ENCODE data around the gene TBC1D2B.
"Not testable (repeated sequence)": the region's sequence is repeated elsewhere in the genome, so short reads cannot be mapped to it uniquely, and the experiment has no call there.

Gene TBC1D2B

DNA sequence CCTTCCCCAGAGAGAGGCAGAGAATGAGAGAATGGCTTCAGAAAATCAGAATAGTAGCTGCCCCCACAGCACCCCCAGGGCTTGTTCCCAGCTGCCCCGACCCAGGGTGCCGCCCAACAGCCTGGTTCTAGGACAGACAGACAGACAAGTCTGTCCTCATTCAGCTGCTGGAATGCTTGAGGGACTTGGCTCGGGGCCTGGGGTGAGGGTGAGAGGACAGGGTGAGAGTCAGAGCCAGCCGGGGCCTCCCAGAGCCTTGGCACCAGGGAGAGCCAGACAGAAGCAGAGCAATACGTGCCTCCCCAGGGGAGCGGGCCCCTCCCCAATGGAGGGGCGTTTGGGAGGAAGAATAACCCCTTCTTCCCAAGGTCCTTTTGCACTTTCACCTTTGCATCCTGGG is 105.6 kb downstream of the TBC1D2B start:
- not testable (repeated sequence) for DNase-seq

DNA sequence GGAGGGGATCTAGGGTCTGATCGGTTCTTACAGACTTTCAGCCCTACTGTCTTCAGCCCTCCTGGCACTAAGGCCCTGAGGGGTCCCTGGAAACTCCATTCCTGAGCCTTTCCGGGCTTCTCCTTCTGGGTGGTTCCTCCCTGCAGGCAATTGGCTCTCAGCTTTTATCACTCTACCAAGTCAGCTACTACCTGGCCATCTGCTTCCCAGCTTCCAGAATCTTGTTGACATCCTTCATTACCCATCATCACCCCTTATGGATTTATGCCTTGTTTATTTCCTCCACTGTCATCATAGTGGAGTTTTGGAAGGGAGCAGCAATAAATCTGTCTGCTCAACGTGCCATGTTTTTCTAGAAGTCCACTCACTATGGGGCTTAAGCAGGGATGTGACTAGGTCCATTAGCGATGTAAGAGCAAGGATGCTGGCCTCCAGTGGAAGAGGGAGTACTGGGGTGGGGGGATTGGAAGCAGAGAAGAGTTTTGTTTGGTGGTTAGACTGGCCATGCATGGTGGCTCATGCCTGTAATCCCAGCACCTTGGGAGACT is 106.6 kb downstream of the TBC1D2B start:
- DNase-seq = not testable (repeated sequence)

DNA sequence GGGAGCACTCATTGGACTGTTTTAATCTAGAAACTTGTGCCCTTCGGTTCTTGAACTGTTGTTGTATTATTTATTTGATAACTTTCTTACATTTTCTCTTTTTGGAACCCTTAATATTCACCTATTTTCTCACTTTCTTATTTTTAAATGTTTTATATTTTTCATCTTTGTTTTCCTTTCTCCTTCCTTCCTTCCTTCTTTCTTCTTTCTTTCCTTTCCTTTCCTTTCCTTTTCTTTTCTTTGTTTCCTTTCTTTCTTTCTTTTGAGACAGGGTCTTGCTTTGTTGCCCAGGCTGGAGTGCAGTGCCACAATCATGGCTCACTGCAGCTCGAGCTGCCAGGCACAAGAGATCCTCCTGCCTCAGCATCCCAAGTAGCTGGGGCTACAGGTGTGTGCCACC is 108.5 kb downstream of the TBC1D2B start:
- DNase-seq = no peak

DNA sequence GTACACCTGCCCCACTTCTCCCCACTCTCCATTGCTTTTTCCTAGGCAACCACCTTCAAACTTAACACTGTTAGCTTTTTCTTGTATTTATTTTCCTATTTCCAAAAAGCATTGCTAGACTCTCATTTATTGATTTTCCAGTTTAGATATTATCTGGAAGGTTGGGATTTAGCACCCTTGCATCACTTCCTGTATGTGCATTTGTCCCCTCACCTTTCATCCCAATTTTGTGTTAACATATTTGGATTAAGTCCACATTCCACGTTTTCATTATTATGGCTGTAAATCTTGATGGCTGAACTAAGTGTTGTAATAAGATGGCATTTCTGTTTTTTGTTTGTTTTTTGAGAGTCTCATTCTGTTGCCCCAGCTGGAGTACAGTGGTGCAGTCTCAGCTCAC is 109.7 kb downstream of the TBC1D2B start:
- no peak for DNase-seq

DNA sequence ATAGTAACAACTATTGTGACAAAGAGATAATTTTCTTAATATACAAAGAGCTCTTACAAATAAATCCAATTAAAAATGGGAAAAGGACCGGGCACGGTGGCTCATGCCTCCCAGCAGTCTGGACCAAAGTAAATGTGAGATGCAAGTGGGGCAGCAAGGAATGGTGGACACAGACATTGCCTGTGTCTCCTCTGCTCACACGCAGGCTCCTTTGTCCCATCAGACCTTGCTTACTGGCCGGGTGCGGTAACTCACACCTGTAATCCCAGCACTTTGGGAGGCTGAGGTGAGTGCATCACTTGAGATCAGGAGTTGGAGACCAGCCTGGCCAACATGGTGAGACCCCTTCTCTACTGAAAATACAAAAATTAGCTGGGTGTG is 110.3 kb downstream of the TBC1D2B start:
- not testable (repeated sequence) for DNase-seq

DNA sequence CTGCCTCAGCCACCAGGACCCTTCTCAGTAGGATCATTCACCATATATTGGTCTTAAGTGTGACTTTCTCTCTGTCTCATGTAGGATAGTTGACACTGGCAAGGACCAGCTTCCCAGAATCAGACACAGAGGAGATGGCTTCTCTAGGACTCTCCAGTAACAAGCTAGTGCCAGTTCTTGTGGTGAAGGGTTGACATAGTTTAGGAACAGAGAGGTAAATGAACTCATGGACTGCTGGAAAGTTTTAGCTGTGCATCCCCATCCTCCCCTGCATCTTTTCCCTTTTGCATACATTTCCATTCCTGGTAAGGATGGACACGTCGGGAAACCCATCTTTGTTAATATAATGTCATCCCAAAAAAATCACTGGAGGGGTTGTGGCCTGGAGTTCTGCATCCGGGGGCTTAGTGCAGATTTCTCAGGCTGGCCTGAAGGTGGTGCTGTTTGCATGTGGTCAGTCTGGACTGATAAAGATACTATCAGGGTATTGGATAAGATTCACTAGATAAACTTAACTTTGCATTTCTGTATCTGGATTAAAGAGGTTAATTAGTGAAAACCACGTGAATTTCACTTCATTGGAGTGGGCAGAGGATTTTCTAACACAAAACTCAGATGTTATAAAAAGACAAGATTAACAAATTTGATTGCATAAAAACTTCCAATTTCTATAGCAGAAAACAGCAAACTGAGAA is 110.8 kb downstream of the TBC1D2B start:
- peak; percentile 36 for DNase-seq

DNA sequence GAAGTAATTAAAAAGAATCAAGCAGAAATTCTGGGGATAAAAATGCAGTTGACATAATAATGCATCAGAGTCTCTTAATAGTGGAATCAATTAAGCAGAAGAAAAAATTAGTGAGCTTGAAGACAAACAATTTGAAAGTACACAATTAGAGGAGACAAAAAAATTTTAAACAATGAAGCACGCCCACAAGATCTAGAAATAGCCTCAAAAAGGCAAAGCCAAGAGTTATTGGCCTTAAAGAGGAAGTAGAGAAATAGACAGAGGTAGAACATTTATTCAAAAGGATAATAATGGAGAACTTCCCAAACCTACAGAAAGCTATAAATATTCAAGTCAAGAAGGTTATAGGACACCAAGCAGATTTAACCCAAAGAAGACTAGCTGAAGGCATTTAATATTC is 113.3 kb downstream of the TBC1D2B start:
- no peak for DNase-seq

DNA sequence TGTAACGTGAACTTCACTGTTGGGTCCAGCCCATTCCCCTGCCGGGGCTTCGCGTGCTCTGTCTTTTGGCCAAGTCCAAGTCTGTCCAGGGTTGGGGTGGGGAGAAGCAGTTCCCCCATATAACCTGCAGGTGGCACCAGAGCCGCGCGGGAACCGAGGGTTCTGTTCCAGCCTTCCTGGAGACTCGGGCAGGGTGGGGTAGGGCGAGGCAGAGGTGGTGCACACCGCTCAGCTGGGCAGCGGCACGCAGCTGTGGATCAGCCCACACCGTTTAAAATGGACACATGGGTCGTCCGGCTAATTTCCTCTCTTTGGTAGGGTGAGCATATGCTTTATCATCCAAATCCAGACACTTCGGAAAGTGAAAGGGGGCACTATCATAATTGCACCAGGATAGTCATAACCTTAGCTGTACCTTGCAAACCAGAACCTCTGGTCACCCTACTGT is 118.1 kb downstream of the TBC1D2B start:
- peak; percentile 54 for DNase-seq

DNA sequence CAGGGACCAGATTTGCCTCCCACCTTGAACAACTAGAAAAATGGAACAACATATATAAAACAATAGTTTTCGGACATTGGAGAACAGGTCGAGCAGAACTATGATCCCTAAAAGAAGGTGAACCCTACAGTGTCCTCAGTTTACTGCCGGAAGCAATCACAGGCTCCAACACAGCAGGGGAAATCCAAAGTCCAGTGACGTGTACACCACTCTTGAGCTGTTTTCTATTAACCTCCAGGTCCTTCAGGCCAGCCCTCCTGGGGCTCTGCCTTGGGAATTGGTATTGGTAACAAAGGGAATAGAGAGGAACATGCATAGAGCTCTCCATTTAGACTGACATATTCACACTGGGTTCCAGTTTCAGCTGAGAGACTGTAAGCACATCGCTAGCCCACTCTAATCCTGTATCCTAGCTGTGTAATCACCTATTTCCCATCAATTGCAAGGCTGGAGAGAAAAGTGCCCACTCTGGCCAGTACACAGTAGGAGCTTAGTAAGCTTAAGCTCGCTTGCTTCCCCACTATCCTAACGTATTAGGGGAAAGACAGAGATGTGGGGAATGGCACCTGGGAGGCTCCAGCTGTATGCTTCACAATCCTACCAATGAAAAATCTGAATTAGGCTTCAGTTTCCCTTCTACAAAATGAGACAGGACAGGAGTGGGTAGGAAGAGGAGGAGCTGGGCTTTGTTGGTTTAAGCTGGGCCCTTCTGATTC is 118.6 kb downstream of the TBC1D2B start:
- not testable (repeated sequence) for DNase-seq

DNA sequence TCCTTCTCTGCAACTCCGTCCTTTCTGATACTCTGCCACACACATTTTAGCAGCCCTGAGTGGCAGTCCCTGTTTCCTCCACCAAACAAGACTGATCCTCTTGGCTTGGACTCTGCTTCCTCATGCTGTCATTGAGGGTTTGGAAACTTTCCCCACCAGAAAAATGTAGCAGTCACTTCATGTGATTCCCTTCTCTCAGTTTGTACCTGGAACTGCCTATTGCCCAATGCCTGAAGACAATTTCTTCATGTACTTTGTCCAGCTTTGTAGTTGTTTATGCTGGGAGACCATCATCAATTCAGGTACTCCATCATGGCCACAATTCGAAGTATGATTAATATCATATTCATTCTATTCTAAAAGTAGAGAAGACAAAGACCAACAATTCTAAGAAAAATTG is 119.5 kb downstream of the TBC1D2B start:
- DNase-seq = not testable (repeated sequence)

DNA sequence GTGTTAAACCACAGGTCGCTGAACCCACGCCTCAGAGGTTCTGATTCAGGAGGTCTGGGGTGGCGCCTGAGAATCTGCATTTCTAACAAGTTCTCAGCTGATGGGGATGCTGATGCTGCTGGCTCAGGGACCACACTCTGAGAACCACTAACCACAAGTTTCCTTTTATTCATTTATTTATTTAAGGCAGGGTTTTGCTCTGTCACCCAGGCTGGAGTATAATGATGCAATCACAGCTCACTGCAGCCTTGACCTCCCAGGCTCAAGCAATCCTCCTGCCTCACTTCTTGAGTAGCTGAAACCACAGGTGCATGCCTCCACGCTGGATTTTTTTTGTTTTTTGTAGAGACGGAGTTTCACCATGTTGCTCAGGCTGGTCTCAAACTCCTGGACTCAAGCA is 123.6 kb downstream of the TBC1D2B start:
- DNase-seq = peak; percentile 43

DNA sequence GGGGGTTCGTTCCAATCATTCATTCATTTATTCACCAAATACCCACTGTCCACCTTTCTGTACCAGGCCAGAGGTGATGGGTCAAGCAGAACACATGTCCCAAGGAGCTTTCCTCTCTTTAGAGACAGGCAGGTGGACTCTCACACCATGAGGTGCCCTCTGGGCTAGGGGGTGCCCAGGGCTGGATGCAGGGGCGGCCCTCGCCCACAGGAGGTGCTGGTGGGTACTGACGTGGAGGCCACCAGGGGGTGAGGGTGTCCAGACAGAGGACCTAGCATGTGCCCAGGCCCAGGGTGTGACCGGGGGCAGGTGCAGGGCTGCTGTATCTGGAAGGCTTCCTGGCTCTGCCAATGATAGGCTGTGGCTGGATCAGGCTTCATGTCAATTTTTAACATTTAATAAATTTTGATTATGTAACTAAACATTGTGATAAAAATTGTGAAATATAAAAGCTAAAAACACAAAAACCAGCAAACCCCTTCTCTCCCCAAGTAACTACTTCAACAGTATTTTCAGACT is 124.5 kb downstream of the TBC1D2B start:
- DNase-seq = not testable (repeated sequence)

DNA sequence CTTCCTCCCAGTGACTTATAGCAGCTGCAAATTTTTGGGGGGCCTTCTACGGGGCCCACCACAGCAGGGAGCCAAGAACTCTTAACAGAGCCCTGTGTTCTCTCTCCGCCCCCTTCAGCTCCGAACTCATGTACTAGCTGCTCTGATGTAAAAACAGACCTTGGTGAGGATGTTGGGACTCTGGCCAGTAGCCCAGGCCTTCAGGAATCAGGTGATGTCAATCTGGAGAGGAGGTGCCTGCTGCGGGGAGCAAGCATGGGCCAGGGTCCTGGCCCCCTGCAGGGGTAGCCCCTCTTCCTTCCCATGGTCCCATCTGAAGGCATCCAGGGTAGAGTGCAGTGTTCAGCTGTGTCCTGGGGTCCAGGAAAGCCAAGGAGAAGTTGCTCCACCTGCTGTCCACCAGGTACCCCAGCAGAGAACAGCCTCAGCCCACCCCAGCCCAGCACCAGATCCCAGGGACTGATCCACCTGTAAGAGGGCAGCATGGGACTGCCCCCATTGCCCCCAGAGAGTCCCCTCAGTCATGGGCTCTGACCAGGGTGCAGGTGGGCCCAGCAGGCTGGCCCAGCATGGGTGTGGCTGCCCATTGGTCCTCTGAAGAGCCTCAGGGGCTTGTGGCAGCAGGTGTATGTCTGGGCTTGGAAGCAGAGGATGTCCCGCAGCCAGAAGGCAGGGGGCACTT is 126.3 kb downstream of the TBC1D2B start:
- not testable (repeated sequence) for DNase-seq

DNA sequence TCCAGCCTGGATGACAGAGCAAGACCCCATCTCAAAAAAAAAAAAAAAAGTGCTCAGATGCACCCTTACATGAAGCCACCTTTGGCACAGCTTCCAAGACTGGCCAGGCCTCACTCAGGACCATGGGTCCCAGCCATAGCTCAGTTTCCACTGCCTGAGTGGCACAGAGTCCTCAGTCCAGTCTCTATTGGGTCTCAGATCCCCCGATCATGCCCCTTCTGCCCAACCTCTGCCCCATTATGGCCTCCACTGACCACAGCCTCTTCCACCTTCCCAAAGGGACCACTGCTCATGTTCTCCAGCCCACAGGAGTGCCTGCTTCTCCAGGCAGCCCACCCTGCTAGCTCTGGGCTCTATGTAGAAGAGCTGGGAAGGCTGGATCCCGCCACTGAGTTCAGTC is 127.0 kb downstream of the TBC1D2B start:
- not testable (repeated sequence) for DNase-seq

DNA sequence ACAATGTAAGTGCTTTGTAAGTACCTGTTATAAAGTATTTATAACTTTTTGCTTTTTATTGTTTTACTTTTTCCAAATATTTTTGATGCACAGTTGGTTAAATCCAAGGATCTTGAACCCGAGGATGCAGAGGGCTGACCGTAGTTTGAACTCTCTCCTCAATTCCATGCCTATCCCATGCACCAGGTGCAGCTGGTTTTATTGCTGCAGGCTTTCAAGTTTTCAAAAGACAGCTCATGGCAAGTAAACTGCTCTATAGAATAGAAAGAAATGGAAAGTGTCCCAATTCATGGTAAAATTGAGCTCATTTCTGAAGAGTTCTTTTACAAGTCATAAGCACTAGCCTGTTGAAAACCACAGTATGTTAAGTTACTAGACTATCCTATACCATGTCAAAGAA is 131.9 kb downstream of the TBC1D2B start:
- no peak for DNase-seq

All from fibroblast of skin of abdomen (primary cell).